ENCODE results near the gene CYB5R3. TPM values are rescaled to one million over a fixed set of nuclear protein-coding genes. Genes with fewer than 3 reads are reported as not detected.

The CYB5R3 gene
- total and polyA plus RNA-seq, 2 donors (not counting 3 experiments of a cell fraction or from before 2014, with no cell fraction given): 217 to 263 TPM

DNA sequence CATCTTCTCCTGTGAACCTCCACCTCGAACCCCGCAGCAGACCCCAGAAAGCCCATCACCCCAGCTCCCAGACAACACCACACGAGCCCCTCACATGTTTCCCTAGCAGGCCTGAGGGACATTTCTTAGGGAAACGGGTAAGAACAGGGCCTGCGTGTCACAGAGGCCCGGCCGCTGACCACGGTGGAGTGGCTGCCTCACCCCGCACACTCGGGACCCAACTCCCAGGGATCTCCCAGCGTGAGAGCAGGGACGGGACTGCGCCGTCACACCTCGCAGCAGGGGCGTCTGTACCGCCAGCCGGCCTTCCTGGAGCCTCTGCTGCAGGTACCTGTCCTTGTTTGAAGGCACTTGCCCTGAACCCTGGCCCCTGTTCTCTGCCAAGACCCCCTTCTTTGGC, 19.0 kb downstream of the CYB5R3 start:
- Histone ChIP-seq H4K20me1 (replicated peaks; ENCODE audit: control insufficient read depth, extremely low read depth, insufficient read depth, low read length) (no peaks in the 10 kb centered on the region), H3K9me3 (replicated peaks; ENCODE audit: control insufficient read depth, insufficient read depth, low read length) (no peaks in the 10 kb centered on the region), H3K9ac (replicated peaks; ENCODE audit: extremely low read depth, insufficient read depth, low read length) (no peak overlapping the region), H3K36me3 (ENCODE audit: control insufficient read depth in 2 of 2, extremely low read depth in 1 of 2, insufficient read depth in 2 of 2, low read length in 2 of 2) (peaks cover 29 to 63% of the 10 kb centered on the region in 2 experiments), H3K4me1 (ENCODE audit: control insufficient read depth, extremely low read depth, insufficient read depth, low read length) (peaks cover 2% of the 10 kb centered on the region), H3K27ac (ENCODE audit: insufficient read depth, low read depth, low read length) (no peak overlapping the region), H3K79me2 (ENCODE audit: control insufficient read depth, insufficient read depth, low read length) (peaks cover 8% of the 10 kb centered on the region), H3K9me1 (replicated peaks; ENCODE audit: control insufficient read depth, extremely low read depth, insufficient read depth, low read length) (no peaks in the 10 kb centered on the region), H2AFZ (ENCODE audit: low read depth, low read length) (no peak overlapping the region), H3K27me3 (ENCODE audit: control insufficient read depth in 2 of 2, insufficient read depth in 2 of 2, low read length in 2 of 2) (no peaks in the 10 kb centered on the region), H3K4me3 (replicated peaks in 1 of 3; ENCODE audit: insufficient read depth in 1 of 3, low read depth in 1 of 3, low read length in 3 of 3) (no peak overlapping the region), H3K4me2 (ENCODE audit: insufficient read depth, low read length) (no peak overlapping the region)
- dilution Hi-C loops (cut with MboI; ENCODE audit: extremely low pct_ligation_motif_present, low sequenced_read_pairs): no loop called here
- POLR2A ChIA-PET: no interaction called here
- DNase-seq (ENCODE audit: low read depth, low spot score) (no peak), FAIRE-seq (no peak)
- BruUV-seq (replicated peaks): no TSS peak
- no peak for TF ChIP-seq FOS (IDR thresholded peaks at IDR 0.05; ENCODE audit: borderline replicate concordance, insufficient read depth, low read length)
- TF ChIP-seq MYC (IDR thresholded peaks at IDR 0.05; ENCODE audit: low read depth, low read length): no peak
- TF ChIP-seq GATA2 (IDR thresholded peaks at IDR 0.05; ENCODE audit: insufficient read depth, insufficient read length, low read depth, low read length): no peak
- no peak for TF ChIP-seq JUN (IDR thresholded peaks at IDR 0.05; ENCODE audit: borderline replicate concordance, insufficient read depth, insufficient read length, low read depth)
- CTCF ChIA-PET: no interaction called here
- intact Hi-C loops (cut with micrococcal nuclease): no loop called here

- TF ChIP-seq GATA2 (IDR thresholded peaks at IDR 0.05; ENCODE audit: insufficient read depth, insufficient read length, low read depth, low read length): no peak
- Histone ChIP-seq H3K27me3 (ENCODE audit: control insufficient read depth in 2 of 2, insufficient read depth in 2 of 2, low read length in 2 of 2) (no peaks in the 10 kb centered on the region), H3K9ac (replicated peaks; ENCODE audit: extremely low read depth, insufficient read depth, low read length) (no peak overlapping the region), H3K79me2 (ENCODE audit: control insufficient read depth, insufficient read depth, low read length) (peaks cover 8% of the 10 kb centered on the region), H3K9me1 (replicated peaks; ENCODE audit: control insufficient read depth, extremely low read depth, insufficient read depth, low read length) (no peaks in the 10 kb centered on the region), H3K9me3 (replicated peaks; ENCODE audit: control insufficient read depth, insufficient read depth, low read length) (no peaks in the 10 kb centered on the region), H3K4me3 (replicated peaks in 1 of 3; ENCODE audit: insufficient read depth in 1 of 3, low read depth in 1 of 3, low read length in 3 of 3) (no peak overlapping the region), H3K36me3 (ENCODE audit: control insufficient read depth in 2 of 2, extremely low read depth in 1 of 2, insufficient read depth in 2 of 2, low read length in 2 of 2) (peaks cover 24 to 67% of the 10 kb centered on the region in 2 experiments), H4K20me1 (replicated peaks; ENCODE audit: control insufficient read depth, extremely low read depth, insufficient read depth, low read length) (no peaks in the 10 kb centered on the region), H3K27ac (ENCODE audit: insufficient read depth, low read depth, low read length) (no peak overlapping the region), H3K4me2 (ENCODE audit: insufficient read depth, low read length) (no peak overlapping the region), H3K4me1 (ENCODE audit: control insufficient read depth, extremely low read depth, insufficient read depth, low read length) (no peaks in the 10 kb centered on the region), H2AFZ (ENCODE audit: low read depth, low read length) (no peak overlapping the region)
- intact Hi-C loops (cut with micrococcal nuclease) (no loop called here), dilution Hi-C loops (cut with MboI; ENCODE audit: extremely low pct_ligation_motif_present, low sequenced_read_pairs) (no loop called here)
- no TSS peak for BruUV-seq (replicated peaks)
- ChIA-PET POLR2A (no interaction called here), CTCF (no interaction called here)
- no peak for DNase-seq (ENCODE audit: low read depth, low spot score)
- no peak for FAIRE-seq
Measured at GRCh38 chr22:42627981-42628380, 21.2 kb downstream of the CYB5R3 start.

All from endothelial cell of umbilical vein (primary cell).